Brain microvascular endothelial cell (primary cell): ENCODE measurements around the gene SEMA5A.

Source experiments
- DNase-seq: peaks from one replicate; pipeline ENCODE4 v3.0.0-alpha.2; 2020
- H3K27ac ChIP-seq: fragments of 250-450 bp; sonication (Bioruptor Pico); 2 replicates; pipeline ENCODE4 v1.5.1; 2020; ENCODE audit warnings: mild to moderate bottlenecking, moderate library complexity
- H3K27me3 ChIP-seq: fragments of 250-450 bp; sonication (Bioruptor Pico); replicated peaks from 2 replicates; pipeline ENCODE4 v1.5.1; 2020; ENCODE audit warnings: mild to moderate bottlenecking
- H3K36me3 ChIP-seq: fragments of 250-450 bp; sonication (Bioruptor Pico); replicated peaks from 2 replicates; pipeline ENCODE4 v1.5.1; 2020; ENCODE audit warnings: mild to moderate bottlenecking
- H3K4me3 ChIP-seq: 2 replicates; pipeline ENCODE4 v1.5.1; 2011; ENCODE audit warnings: low read depth, mild to moderate bottlenecking, control low read depth, low read length, moderate library complexity
- in situ Hi-C: cut with HindIII; loops from 2 replicates; pipeline ENCODE4 v1.10.0; 2017; ENCODE audit warnings: low sequenced_read_pairs, low pct_ligation_motif_present
- TF ChIP-seq, protein P1 (sequence below): IDR thresholded peaks from 2 replicates; pipeline ENCODE4 v1.5.1; 2011; ENCODE audit warnings: low read depth, mild to moderate bottlenecking, moderate library complexity, low read length, control low read depth, inconsistent platforms; ENCODE audit errors: missing control alignments

SEMA5A gene

DNA sequence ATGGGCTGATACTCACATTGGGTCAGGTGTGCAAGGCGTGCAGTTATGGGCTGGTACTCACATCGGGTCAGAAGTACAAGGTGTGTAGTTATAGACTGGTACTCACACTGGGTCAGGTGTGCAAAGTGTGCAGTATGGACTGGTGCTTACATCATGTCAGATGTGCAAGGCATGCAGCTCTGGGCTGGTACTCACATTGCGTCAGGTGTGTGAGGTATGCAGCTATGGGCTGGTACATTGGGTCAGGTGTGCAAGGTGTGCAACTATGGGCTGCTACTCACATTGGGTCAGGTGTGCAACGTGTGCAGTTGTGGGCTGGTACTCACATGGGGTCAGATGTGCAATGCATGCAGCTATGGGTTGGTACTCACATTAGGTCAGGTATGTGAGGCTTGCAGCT, 213.8 kb downstream of the SEMA5A start:
- Histone ChIP-seq H3K4me3 (no peak overlapping the region), H3K27ac (no peak overlapping the region), H3K36me3 (no peaks in the 10 kb centered on the region), H3K27me3 (no peaks in the 10 kb centered on the region)
- TF ChIP-seq, protein P1, sequence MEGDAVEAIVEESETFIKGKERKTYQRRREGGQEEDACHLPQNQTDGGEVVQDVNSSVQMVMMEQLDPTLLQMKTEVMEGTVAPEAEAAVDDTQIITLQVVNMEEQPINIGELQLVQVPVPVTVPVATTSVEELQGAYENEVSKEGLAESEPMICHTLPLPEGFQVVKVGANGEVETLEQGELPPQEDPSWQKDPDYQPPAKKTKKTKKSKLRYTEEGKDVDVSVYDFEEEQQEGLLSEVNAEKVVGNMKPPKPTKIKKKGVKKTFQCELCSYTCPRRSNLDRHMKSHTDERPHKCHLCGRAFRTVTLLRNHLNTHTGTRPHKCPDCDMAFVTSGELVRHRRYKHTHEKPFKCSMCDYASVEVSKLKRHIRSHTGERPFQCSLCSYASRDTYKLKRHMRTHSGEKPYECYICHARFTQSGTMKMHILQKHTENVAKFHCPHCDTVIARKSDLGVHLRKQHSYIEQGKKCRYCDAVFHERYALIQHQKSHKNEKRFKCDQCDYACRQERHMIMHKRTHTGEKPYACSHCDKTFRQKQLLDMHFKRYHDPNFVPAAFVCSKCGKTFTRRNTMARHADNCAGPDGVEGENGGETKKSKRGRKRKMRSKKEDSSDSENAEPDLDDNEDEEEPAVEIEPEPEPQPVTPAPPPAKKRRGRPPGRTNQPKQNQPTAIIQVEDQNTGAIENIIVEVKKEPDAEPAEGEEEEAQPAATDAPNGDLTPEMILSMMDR: no peak
- no peak for DNase-seq
- in situ Hi-C loops: no loop called here

DNA sequence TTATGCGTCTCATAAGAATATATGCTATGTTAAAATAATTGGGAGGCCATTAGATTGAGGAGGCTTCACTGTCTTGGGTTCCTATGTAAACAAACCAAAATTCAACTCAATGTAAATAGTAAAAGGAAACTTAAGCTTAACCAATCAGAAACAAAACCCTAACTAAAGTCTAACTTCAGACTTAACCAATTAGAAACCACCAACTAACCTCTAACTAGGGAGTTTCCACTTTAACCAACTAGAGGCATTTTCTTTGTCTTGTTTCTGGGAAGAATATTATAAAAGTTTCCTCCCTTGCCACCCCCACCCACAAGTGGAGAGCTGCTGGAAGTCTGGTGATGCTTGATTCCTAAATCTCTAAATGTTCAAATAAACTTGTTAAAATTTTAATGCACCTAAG, 214.5 kb downstream of the SEMA5A start:
- no peak for DNase-seq
- TF ChIP-seq, protein P1: no peak
- in situ Hi-C loops: no loop called here

DNA sequence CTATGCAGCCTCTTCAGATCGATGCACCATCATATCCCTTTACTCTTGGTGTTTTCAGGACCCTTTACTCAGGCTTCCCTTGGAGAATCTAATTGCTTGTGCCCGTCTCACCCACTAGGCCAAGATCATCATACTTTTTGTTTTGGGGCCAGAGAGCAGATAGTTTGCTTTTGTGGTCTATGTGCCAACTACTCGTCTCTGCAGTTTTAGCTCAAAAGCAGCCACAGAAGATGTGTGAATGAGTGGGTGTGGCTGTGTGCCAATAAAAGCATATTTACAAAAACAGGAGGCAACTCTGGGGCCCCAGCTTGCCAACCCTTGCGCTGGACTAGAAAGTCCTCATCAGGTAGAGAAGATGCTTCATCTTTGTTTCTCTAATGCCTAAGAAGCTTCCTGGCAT, 216.8 kb downstream of the SEMA5A start:
- Histone ChIP-seq H3K27me3 (no peaks in the 10 kb centered on the region), H3K27ac (no peak overlapping the region), H3K4me3 (no peak overlapping the region), H3K36me3 (no peaks in the 10 kb centered on the region)
- in situ Hi-C loops: no loop called here
- TF ChIP-seq, protein P1: no peak
- no peak for DNase-seq

More for the DNA sequence above, 214.5 kb downstream of the SEMA5A start:
- Histone ChIP-seq H3K4me3 (no peak overlapping the region), H3K36me3 (no peaks in the 10 kb centered on the region), H3K27ac (no peak overlapping the region), H3K27me3 (no peaks in the 10 kb centered on the region)

DNA sequence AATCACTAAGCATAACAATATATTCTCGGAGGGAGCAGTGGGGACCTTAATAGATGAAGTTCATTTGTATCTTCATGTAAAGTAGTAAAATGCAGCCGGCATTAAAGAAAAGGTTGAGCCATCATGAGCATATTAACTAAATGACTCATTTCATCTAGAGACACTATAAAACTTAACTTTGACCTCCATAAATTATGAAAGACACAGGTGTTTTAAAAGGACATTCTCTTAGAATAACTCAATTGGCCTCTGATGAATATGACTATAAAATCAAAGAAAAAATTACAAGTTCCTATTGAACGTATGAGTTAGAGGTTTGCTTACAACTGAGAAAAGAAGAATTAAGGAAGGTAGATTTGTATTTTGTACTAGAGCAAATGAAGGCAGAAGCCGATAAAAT, 220.3 kb downstream of the SEMA5A start:
- Histone ChIP-seq H3K4me3 (no peak overlapping the region), H3K36me3 (no peaks in the 10 kb centered on the region), H3K27me3 (no peaks in the 10 kb centered on the region), H3K27ac (no peak overlapping the region)
- no peak for DNase-seq
- TF ChIP-seq, protein P1: no peak
- in situ Hi-C loops: no loop called here

DNA sequence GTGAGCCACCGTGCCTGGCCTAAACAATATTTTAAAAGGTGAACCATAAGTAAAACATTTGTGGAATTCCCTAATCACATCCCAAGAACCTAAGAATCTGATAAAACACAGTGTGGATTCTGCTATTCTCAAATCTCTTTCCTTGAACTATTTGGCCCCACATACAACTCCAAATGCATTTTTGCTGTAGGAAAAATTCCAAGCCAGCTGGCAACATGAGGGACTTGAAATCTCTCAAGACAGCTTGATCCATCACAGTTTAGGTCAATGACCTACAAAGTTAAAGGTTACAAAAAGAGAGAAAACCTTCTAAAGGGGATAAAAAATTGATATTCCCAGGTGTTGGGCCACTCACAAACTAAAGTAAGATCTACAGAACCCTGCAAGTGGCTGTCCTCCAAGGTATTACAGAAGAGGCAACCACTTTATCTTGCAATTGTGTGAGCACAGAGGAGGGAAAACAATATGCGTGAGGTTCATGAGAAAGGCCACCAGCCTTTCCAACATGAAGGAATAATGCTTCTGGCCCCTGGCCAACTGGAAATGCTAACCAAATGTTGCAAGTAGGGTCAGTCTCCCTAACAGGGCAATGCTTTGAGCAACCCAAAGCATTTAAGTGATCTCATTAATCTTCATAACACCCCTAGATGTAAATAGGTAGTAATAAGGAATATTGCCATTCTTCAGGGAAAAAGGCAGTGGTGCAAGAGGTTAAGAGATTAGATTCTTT, 221.4 kb downstream of the SEMA5A start:
- DNase-seq: no peak

DNA sequence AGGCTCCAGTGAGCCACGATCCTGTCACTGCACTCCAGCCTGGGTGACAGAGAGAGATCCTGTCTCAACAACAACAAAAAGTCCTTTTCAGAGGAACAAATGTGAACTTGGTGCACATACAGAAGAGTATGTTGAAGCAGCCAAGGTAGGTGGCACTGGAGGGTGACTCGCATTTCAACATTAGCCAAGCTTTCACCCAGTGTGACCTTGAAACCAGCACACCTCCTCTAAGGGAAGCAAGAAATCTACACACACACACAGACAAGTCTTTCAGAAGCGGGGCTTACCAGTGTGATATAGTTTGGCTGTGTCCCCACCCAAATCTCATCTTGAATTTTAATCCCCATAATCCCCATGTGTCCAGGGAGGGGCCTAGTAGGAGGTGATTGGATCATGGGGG, 225.2 kb downstream of the SEMA5A start:
- TF ChIP-seq, protein P1: no peak
- Histone ChIP-seq H3K4me3 (no peak overlapping the region), H3K27me3 (no peaks in the 10 kb centered on the region), H3K27ac (no peak overlapping the region), H3K36me3 (no peaks in the 10 kb centered on the region)
- in situ Hi-C loops: no loop called here
- DNase-seq: no peak

More for the DNA sequence above, 221.4 kb downstream of the SEMA5A start:
- Histone ChIP-seq H3K4me3 (no peak overlapping the region), H3K27ac (no peak overlapping the region), H3K36me3 (no peaks in the 10 kb centered on the region), H3K27me3 (no peaks in the 10 kb centered on the region)
- in situ Hi-C loops: no loop called here
- TF ChIP-seq, protein P1: no peak
